Vagina (tissue), 2 donors: ENCODE results near the gene CACNB2. TPM values are rescaled to one million over a fixed set of nuclear protein-coding genes. Genes with fewer than 3 reads are reported as not detected.

Experiments used
- DNase-seq, 2 donors: peaks; one replicate each; pipeline ENCODE4 v3.0.0-alpha.2; 2017; ENCODE audit errors: extremely low spot score in 2 of 2
- H3K27ac ChIP-seq: fragments of 200-600 bp; sonication (generic); one replicate; pipeline ENCODE4 v1.5.1; 2019
- H3K27me3 ChIP-seq: fragments of 200-600 bp; sonication (generic); one replicate; pipeline ENCODE4 v1.5.1; 2019
- H3K36me3 ChIP-seq, 2 donors: fragments of 200-600 bp; sonication (generic); one replicate each; pipeline ENCODE4 v1.5.1; 2017 to 2019
- H3K4me1 ChIP-seq: fragments of 200-600 bp; sonication (generic); one replicate; pipeline ENCODE4 v1.5.1; 2019
- H3K4me3 ChIP-seq, 2 donors: fragments of 200-600 bp; sonication (generic); 1 replicate in 1 of 2; 2 replicates in 1 of 2; pipeline ENCODE4 v1.5.1; 2016 to 2019
- H3K9me3 ChIP-seq: fragments of 200-600 bp; sonication (generic); one replicate; pipeline ENCODE4 v1.5.1; 2019
- POLR2A ChIP-seq, 2 donors: fragments of 450-650 bp; IDR thresholded peaks; one replicate each; pipeline ENCODE4 v1.6.1; 2017; ENCODE audit warnings: antibody characterized with exemption in 2 of 2, mild to moderate bottlenecking in 2 of 2, moderate library complexity in 2 of 2
- POLR2AphosphoS5 ChIP-seq, 2 donors: sonication (generic); formaldehyde crosslinking; IDR thresholded peaks; one replicate each; pipeline ENCODE4 v1.9.0; 2017; ENCODE audit warnings: antibody characterized with exemption in 2 of 2, mild to moderate bottlenecking in 2 of 2, low read depth in 1 of 2; ENCODE audit not compliant: insufficient read depth in 1 of 2
- intact Hi-C: fragments of 100-400 bp; cut with DNase I; formaldehyde crosslinking; loops from one replicate; pipeline ENCODE4 v1.15.1; 2023
- total RNA-seq: library from RNA; depleted of rRNA; stranded (reverse); fragments of >200 nt; gene quantifications from one replicate; pipeline ENCODE4 v1.2.3, GENCODE V29; 2016
- TF ChIP-seq, protein P1 (sequence below), 3 experiments: fragments of 450-650 bp in 2 of 3; fragments of 200-600 bp in 1 of 3; sonication (generic) in 1 of 3; IDR thresholded peaks; one replicate each; pipeline ENCODE4 v1.5.1; 2017 to 2019; ENCODE audit warnings: antibody characterized with exemption in 3 of 3, mild to moderate bottlenecking in 2 of 3, moderate library complexity in 2 of 3

The CACNB2 gene
- total RNA-seq, 1 donor from 2014 or later: 12.8 TPM

DNA sequence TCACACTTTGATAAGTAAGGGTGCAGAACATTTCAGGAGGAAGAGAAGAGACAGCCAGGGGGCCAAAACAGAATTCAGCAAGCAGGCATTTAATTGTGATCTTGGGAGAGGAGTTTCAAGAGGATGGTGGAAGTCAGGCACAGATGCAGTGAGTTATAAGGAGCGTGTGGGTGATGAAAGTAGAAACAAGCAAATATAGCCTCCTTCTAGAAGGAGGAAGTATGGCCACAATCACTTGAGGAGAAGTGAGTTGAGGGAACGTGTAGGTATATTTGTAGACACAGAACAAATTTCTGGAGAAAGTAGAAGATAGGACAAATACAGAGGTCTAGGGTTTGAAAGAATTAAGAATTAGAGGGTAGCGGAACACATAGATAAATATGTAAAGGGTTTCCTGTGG lies 165.8 kb downstream of the CACNB2 start:
- intact Hi-C loops: no loop called here
- Histone ChIP-seq H3K9me3 (no peaks in the 10 kb centered on the region), H3K4me3 (no peak overlapping the region), H3K27me3 (no peaks in the 10 kb centered on the region), H3K27ac (no peak overlapping the region), H3K4me1 (no peaks in the 10 kb centered on the region), H3K36me3 (no peaks in the 10 kb centered on the region)
- TF ChIP-seq POLR2A (IDR thresholded peaks at IDR 0.05) (no peak), POLR2AphosphoS5 (IDR thresholded peaks at IDR 0.05; ENCODE audit: insufficient read depth in 1 of 2, low read depth in 1 of 2) (no peak)
- TF ChIP-seq, protein P1, sequence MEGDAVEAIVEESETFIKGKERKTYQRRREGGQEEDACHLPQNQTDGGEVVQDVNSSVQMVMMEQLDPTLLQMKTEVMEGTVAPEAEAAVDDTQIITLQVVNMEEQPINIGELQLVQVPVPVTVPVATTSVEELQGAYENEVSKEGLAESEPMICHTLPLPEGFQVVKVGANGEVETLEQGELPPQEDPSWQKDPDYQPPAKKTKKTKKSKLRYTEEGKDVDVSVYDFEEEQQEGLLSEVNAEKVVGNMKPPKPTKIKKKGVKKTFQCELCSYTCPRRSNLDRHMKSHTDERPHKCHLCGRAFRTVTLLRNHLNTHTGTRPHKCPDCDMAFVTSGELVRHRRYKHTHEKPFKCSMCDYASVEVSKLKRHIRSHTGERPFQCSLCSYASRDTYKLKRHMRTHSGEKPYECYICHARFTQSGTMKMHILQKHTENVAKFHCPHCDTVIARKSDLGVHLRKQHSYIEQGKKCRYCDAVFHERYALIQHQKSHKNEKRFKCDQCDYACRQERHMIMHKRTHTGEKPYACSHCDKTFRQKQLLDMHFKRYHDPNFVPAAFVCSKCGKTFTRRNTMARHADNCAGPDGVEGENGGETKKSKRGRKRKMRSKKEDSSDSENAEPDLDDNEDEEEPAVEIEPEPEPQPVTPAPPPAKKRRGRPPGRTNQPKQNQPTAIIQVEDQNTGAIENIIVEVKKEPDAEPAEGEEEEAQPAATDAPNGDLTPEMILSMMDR (IDR thresholded peaks at IDR 0.05): no peak
- DNase-seq: no peak

DNA sequence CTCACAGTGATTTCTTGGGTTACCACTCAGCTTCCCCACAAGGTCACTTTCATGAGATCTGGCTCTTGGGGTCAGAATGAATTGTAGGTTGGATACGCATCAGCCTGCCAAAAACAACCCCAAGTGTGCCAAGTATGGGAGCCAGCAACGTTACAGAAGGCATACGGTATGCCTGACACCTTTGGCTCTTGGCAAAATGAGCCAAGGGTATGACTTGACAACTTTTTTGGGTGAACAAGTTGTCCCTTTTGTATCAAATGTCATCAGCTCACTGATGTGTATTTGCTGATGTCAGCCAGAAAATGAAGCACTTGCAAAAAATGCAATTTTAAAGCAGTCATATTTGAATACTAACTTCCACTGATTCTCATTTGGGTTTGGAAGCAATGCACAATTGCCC lies 168.4 kb downstream of the CACNB2 start:
- Histone ChIP-seq H3K9me3 (no peaks in the 10 kb centered on the region), H3K27me3 (no peaks in the 10 kb centered on the region), H3K4me1 (no peaks in the 10 kb centered on the region), H3K4me3 (no peak overlapping the region), H3K36me3 (no peaks in the 10 kb centered on the region), H3K27ac (no peak overlapping the region)
- TF ChIP-seq, protein P1 (IDR thresholded peaks at IDR 0.05): no peak
- TF ChIP-seq POLR2AphosphoS5 (IDR thresholded peaks at IDR 0.05; ENCODE audit: insufficient read depth in 1 of 2, low read depth in 1 of 2): no peak
- TF ChIP-seq POLR2A (IDR thresholded peaks at IDR 0.05): no peak
- intact Hi-C loops: no loop called here
- no peak for DNase-seq

DNA sequence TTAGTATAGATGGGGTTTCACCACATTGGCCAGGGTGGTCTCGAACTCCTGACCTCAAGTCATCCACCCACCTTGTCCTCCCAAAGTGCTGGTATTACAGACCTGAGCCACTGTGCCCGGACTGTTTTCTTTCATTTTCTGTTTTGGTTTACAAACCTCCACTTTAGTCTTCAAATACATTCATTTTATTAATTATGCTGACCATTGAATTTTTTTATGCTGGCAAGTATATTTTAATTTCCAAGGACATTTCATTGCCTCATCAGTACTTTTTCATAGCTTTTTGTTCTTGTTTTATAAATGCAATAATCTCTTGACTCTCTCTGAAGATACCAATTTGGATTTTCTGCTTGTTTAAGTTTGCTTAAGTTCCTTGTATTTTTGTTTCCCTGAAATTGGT lies 170.5 kb downstream of the CACNB2 start:
- Histone ChIP-seq H3K4me1 (no peaks in the 10 kb centered on the region), H3K27ac (no peak overlapping the region), H3K36me3 (no peaks in the 10 kb centered on the region), H3K27me3 (no peaks in the 10 kb centered on the region), H3K9me3 (no peaks in the 10 kb centered on the region), H3K4me3 (no peak overlapping the region)
- TF ChIP-seq POLR2A (IDR thresholded peaks at IDR 0.05) (no peak), POLR2AphosphoS5 (IDR thresholded peaks at IDR 0.05; ENCODE audit: insufficient read depth in 1 of 2, low read depth in 1 of 2) (no peak)
- TF ChIP-seq, protein P1 (IDR thresholded peaks at IDR 0.05): no peak
- no peak for DNase-seq
- intact Hi-C loops: no loop called here

DNA sequence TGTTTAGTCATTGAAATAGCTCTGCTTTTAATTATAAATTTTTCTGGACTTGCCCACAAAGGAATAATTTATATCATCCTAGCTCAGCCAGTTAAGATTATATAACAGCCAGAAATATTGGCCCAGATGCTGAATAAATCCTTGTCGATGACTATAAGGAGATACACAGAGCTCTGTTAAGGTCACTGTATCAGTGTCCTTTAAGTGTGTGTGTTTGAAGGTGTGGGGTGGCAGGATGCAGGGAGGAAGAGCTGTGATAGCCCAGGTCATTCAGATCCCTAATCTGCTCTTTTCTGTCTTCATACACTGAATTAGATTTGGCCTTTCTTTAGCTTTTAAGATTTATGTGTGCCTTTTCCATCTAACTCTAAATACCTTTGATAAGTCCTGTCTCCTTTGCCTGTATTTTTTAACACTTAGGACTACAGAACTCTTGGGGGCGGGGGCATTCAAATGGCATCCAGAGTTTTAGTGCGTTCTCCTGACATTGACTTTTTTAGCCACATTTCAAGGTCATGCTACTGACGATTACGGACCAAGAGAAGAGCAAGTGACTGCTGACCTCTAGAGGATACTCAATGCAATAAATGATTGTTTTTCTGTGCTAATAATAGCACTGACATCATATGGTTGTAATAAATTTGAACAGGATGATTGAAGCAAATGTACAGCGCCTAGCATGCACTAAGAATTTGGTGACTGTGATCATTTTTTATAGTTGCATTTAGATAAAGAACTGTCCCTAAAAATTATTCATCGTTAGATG lies 172.3 kb downstream of the CACNB2 start:
- TF ChIP-seq, protein P1 (IDR thresholded peaks at IDR 0.05): no peak
- Histone ChIP-seq H3K4me1 (no peaks in the 10 kb centered on the region), H3K36me3 (no peaks in the 10 kb centered on the region), H3K27me3 (no peaks in the 10 kb centered on the region), H3K4me3 (no peak overlapping the region), H3K9me3 (no peaks in the 10 kb centered on the region), H3K27ac (no peak overlapping the region)
- DNase-seq: no peak
- intact Hi-C loops: no loop called here

DNA sequence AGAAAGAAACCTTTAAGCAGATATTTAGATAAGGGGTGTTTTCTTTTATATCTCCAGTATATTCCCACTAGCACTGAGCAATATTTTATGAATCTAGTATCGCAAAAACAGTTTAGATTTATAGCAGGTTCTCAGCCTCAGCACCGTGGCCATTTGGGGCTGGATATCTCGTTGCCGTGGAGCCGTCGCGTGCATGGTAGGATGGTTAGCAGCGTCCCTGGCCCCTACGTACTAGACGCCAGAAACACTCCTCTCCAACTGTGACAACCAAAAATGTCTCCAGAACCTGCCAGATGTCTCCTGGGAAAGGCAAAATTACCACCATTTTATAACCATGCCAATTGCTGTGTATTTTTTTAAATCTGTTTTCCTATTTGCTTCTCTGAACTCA lies 172.9 kb downstream of the CACNB2 start:
- no peaks in the 10 kb centered on the region for H3K4me1 ChIP-seq
- no peak overlapping the region for H3K4me3 ChIP-seq
- H3K36me3 ChIP-seq: no peaks in the 10 kb centered on the region
- H3K27me3 ChIP-seq: no peaks in the 10 kb centered on the region
- no peak for DNase-seq
- TF ChIP-seq, protein P1 (IDR thresholded peaks at IDR 0.05): no peak
- TF ChIP-seq POLR2A (IDR thresholded peaks at IDR 0.05): no peak
- no peak for TF ChIP-seq POLR2AphosphoS5 (IDR thresholded peaks at IDR 0.05; ENCODE audit: insufficient read depth in 1 of 2, low read depth in 1 of 2)
- intact Hi-C loops: no loop called here
- no peaks in the 10 kb centered on the region for H3K9me3 ChIP-seq
- no peak overlapping the region for H3K27ac ChIP-seq
